ENCODE data around the gene ZNF385D.

ZNF385D gene

DNA sequence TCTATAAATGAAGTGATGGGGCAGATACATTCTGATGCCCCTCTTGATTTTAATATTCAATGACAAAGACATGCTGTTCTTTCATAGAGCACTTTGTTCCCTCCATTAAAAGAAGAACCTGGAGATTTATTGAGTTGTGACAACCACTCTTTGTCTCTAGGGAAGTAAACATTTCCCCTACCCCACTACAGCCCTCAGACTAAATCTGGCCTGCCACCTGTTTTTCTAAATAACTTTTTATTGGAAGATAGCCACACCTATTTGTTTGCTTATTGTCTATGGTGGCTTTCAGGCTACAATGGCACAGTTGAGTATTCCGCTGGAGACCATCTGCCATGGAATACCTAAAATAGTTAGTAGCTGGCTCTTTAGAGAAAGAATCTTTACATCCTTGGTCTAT, 41.2 kb upstream of the ZNF385D start:
- no peak for DNase-seq
- Histone ChIP-seq H3K4me1 (no peaks in the 10 kb centered on the region), H3K36me3 (no peaks in the 10 kb centered on the region), H3K4me3 (ENCODE audit: low read depth, low read length) (no peak overlapping the region), H3K27me3 (no peaks in the 10 kb centered on the region), H3K9me3 (no peaks in the 10 kb centered on the region)
- TF ChIP-seq, protein P1, sequence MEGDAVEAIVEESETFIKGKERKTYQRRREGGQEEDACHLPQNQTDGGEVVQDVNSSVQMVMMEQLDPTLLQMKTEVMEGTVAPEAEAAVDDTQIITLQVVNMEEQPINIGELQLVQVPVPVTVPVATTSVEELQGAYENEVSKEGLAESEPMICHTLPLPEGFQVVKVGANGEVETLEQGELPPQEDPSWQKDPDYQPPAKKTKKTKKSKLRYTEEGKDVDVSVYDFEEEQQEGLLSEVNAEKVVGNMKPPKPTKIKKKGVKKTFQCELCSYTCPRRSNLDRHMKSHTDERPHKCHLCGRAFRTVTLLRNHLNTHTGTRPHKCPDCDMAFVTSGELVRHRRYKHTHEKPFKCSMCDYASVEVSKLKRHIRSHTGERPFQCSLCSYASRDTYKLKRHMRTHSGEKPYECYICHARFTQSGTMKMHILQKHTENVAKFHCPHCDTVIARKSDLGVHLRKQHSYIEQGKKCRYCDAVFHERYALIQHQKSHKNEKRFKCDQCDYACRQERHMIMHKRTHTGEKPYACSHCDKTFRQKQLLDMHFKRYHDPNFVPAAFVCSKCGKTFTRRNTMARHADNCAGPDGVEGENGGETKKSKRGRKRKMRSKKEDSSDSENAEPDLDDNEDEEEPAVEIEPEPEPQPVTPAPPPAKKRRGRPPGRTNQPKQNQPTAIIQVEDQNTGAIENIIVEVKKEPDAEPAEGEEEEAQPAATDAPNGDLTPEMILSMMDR (IDR thresholded peaks at IDR 0.05; ENCODE audit: low read depth, low read length) = no peak

DNA sequence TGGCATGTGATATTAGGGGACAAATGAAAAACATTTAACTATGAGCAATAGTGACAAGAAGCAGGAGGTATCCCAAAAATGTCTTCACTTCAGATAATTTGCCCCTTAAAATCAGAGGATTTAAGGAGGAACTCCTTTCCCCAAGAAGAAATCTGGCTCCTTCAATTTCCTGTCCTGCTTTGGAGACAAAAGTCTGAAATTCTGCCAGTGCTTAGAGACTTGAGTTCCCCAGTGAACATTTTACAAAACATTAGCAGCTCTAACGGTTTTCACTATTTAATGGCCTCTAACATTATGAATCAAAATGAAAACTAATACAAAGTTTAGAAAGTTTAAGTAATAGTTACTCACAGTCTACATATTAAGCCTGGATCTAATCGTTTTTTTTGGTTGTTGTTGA, 40.3 kb upstream of the ZNF385D start:
- no peak for DNase-seq
- no peak overlapping the region for H3K4me3 ChIP-seq (ENCODE audit: low read depth, low read length)
- H3K27me3 ChIP-seq = no peaks in the 10 kb centered on the region
- TF ChIP-seq, protein P1 (IDR thresholded peaks at IDR 0.05; ENCODE audit: low read depth, low read length) = no peak
- no peaks in the 10 kb centered on the region for H3K4me1 ChIP-seq
- no peaks in the 10 kb centered on the region for H3K9me3 ChIP-seq
- no peaks in the 10 kb centered on the region for H3K36me3 ChIP-seq

DNA sequence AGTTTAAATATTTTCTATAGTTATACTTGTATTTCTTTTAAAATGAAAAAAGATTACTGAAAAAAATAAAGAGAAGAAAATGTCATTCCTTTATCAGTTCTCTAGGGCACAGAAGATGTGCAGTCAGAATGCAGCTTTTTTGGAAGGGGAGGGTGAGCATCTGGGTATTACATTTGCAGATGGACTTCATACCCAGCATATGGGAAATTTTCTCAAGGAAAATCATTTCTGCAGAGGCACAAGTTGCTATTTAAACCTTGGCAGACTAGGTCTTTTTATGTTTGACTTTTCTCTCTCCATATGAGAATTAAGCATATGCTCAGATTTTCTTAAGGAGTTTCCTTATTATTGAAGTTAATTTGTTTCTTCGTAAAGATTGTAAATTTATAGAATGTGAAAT, 39.5 kb upstream of the ZNF385D start:
- Histone ChIP-seq H3K9me3 (no peaks in the 10 kb centered on the region), H3K27me3 (no peaks in the 10 kb centered on the region), H3K36me3 (no peaks in the 10 kb centered on the region), H3K4me1 (no peaks in the 10 kb centered on the region), H3K4me3 (ENCODE audit: low read depth, low read length) (no peak overlapping the region)
- TF ChIP-seq, protein P1 (IDR thresholded peaks at IDR 0.05; ENCODE audit: low read depth, low read length) = no peak
- no peak for DNase-seq

DNA sequence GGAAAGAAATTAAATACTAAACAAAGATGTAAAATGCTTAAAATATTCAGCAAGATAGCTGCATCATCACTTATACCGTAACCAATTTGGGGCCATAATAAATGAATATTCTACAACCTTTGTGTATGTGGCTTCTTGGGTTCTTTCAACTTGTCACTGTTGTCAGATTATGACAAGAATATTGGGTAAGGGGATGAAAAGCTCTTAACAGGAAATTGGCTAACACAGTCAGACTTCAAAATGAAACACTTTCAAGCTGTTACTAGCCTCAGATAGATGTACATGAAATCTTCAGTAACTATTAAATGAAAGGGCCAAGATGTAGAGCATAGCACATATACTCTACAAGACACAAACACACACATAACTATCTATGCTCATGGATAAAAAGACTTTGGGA, 38.7 kb upstream of the ZNF385D start:
- Histone ChIP-seq H3K4me1 (no peaks in the 10 kb centered on the region), H3K27me3 (no peaks in the 10 kb centered on the region), H3K36me3 (no peaks in the 10 kb centered on the region), H3K4me3 (ENCODE audit: low read depth, low read length) (no peak overlapping the region), H3K9me3 (no peaks in the 10 kb centered on the region)
- no peak for DNase-seq
- TF ChIP-seq, protein P1 (IDR thresholded peaks at IDR 0.05; ENCODE audit: low read depth, low read length) = no peak

DNA sequence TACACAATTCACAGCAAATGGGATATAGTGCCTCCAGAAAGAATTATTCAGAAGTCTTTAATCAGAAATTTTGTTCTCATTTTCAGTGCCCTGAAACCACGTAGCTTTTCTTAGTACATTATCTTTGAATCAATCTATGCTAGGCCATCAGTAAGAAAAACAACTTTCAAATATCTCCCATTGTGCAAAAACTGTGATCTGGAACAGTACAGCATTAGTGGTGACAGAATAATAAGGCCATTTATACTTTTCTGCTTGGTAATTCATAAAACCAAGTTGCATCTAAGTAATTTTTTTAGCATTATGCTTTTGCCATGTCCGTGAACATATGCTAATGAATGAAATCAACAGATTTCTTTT, 35.4 kb upstream of the ZNF385D start:
- no peak for DNase-seq
- no peaks in the 10 kb centered on the region for H3K4me1 ChIP-seq
- TF ChIP-seq, protein P1 (IDR thresholded peaks at IDR 0.05; ENCODE audit: low read depth, low read length) = no peak
- no peaks in the 10 kb centered on the region for H3K27me3 ChIP-seq
- no peaks in the 10 kb centered on the region for H3K36me3 ChIP-seq
- H3K9me3 ChIP-seq = no peaks in the 10 kb centered on the region
- no peak overlapping the region for H3K4me3 ChIP-seq (ENCODE audit: low read depth, low read length)

DNA sequence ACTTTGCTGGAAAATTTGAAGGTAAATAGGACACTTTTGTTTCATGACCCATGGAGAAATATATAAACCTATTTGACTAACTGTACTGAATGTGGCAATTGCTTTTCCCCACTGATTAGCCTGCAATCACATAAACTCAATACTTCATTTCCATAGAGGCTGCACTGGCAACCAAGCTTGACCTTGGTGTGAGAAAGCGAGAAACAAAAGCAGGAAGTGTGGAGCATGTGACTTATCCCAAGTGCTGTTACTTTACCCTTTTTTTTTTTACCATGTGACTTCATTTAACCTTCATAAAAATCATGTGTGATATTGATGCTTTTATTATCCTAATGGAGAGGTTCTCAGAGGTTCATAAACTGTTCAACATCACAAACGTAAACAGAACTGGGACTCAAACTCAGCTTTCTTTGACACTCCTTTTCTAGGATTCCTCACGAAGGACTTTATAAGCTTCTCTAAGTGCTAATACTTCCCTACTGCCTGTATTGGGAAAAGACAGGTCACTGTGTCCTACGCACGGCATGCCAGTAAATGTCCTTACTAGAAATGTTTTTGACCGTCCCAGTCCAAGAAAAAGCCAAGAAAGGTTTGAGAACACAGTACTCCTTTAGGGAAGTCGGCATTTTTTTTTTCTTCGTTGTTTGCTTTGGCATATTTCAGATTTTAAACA, 34.9 kb upstream of the ZNF385D start:
- Histone ChIP-seq H3K4me1 (no peaks in the 10 kb centered on the region), H3K27me3 (no peaks in the 10 kb centered on the region), H3K36me3 (no peaks in the 10 kb centered on the region), H3K4me3 (ENCODE audit: low read depth, low read length) (no peak overlapping the region), H3K9me3 (no peaks in the 10 kb centered on the region)
- TF ChIP-seq, protein P1 (IDR thresholded peaks at IDR 0.05; ENCODE audit: low read depth, low read length) = no peak
- no peak for DNase-seq
